Gastroesophageal sphincter (tissue), 3 donors: ENCODE measurements around the gene CNNM2.

Experiments used
- EP300 ChIP-seq: sonication (generic); formaldehyde crosslinking; IDR thresholded peaks from one replicate; pipeline ENCODE4 v1.6.1; 2017; ENCODE audit warnings: antibody characterized with exemption, mild to moderate bottlenecking
- TF ChIP-seq, protein P1 (sequence below), 4 experiments: fragments of 200-600 bp in 2 of 4; fragments of 450-650 bp in 2 of 4; sonication (generic) in 1 of 4; IDR thresholded peaks; one replicate each; pipeline ENCODE4 v1.5.1; 2017 to 2019; ENCODE audit warnings: antibody characterized with exemption in 4 of 4, mild to moderate bottlenecking in 2 of 4, moderate library complexity in 2 of 4

DNA sequence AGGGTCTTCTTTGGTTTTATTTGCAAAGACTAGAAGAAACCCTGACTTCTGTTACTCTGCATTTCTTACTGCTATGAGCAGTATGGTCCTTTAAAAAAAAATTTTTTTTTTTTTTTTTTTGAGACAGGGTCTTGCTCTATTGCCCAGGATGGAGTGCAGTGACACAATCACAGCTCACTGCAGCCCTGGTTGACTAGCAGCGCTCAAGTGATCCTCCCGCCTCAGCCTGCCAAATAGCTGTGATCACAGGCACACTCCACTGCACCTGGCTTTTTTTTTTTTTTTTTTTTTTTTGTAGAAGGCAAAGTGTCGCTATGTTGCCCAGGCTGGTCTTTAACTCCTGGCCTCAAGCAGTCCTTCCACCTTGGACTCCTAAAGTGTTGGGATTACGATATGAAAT is 17.4 kb downstream of the CNNM2 start:
- TF ChIP-seq, protein P1, sequence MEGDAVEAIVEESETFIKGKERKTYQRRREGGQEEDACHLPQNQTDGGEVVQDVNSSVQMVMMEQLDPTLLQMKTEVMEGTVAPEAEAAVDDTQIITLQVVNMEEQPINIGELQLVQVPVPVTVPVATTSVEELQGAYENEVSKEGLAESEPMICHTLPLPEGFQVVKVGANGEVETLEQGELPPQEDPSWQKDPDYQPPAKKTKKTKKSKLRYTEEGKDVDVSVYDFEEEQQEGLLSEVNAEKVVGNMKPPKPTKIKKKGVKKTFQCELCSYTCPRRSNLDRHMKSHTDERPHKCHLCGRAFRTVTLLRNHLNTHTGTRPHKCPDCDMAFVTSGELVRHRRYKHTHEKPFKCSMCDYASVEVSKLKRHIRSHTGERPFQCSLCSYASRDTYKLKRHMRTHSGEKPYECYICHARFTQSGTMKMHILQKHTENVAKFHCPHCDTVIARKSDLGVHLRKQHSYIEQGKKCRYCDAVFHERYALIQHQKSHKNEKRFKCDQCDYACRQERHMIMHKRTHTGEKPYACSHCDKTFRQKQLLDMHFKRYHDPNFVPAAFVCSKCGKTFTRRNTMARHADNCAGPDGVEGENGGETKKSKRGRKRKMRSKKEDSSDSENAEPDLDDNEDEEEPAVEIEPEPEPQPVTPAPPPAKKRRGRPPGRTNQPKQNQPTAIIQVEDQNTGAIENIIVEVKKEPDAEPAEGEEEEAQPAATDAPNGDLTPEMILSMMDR (IDR thresholded peaks at IDR 0.05) = no peak
- TF ChIP-seq EP300 = no peak
